Adrenal gland (tissue), 12 donors: ENCODE data around the gene CERT1. TPM values are rescaled to one million over a fixed set of nuclear protein-coding genes. Genes with fewer than 3 reads are reported as not detected.

Source experiments
- DNase-seq, 7 donors: peaks; one replicate each; pipeline ENCODE4 v3.0.0-alpha.2; 2019 to 2020
- H3K27ac ChIP-seq, 5 donors: fragments of 200-600 bp; sonication (generic) in 4 of 5; 1 replicate in 3 of 5; 2 replicates in 2 of 5; pipeline versions ENCODE4 v1.5.1 to v1.8.0; 2016 to 2020; ENCODE audit warnings: mild to moderate bottlenecking in 1 of 5
- H3K27me3 ChIP-seq: fragments of 200-600 bp; 2 replicates; pipeline ENCODE4 v1.8.0; 2021
- H3K36me3 ChIP-seq, 2 donors: fragments of 200-600 bp; replicated peaks in 1 of 2; 1 replicate in 1 of 2; 2 replicates in 1 of 2; pipeline versions ENCODE4 v1.5.1 to v1.8.0; 2018 to 2022
- H3K4me1 ChIP-seq, 2 donors: fragments of 200-600 bp; replicated peaks in 1 of 2; 1 replicate in 1 of 2; 2 replicates in 1 of 2; pipeline versions ENCODE4 v1.5.1 to v1.8.0; 2018 to 2021
- H3K4me3 ChIP-seq, 4 donors: fragments of 200-600 bp; sonication (generic) in 3 of 4; one replicate each; pipeline ENCODE4 v1.5.1; 2016 to 2018
- H3K9me3 ChIP-seq, 3 donors: fragments of 200-600 bp; sonication (generic) in 1 of 3; replicated peaks in 1 of 3; 1 replicate in 2 of 3; 2 replicates in 1 of 3; pipeline versions ENCODE4 v1.5.1 to v1.8.0; 2016 to 2021
- CTCF ChIP-seq, 6 experiments: fragments of 450-650 bp in 4 of 6; fragments of 200-600 bp in 2 of 6; sonication (generic) in 1 of 6; IDR thresholded peaks; 1 replicate in 5 of 6; 2 replicates in 1 of 6; pipeline versions ENCODE4 v1.5.1 to v1.8.0; 2016 to 2021; ENCODE audit warnings: antibody characterized with exemption in 6 of 6, mild to moderate bottlenecking in 2 of 6, moderate library complexity in 1 of 6
- POLR2A ChIP-seq, 2 donors: fragments of 450-650 bp; IDR thresholded peaks; one replicate each; pipeline ENCODE4 v1.6.1; 2017; ENCODE audit warnings: antibody characterized with exemption in 2 of 2, mild to moderate bottlenecking in 2 of 2, moderate library complexity in 1 of 2
- WGBS, 4 donors: extraction: QIAGEN DNeasy Blood & Tissue Kit in 2 of 4; methylation state at CpG; one replicate each; pipeline versions ENCODE4 v1.1.5 to v1.1.7; 2013 to 2017; 5-methylcytosine and 5-hydroxymethylcytosine counted together
- intact Hi-C, 2 donors: fragments of 100-400 bp; cut with DNase I; formaldehyde crosslinking; loops; one replicate each; pipeline versions ENCODE4 v1.14.1 to v1.15.0; 2022 to 2023
- polyA plus RNA-seq, 3 donors: library from polyadenylated mRNA; stranded (reverse); fragments of 200-250 nt in 2 of 3; fragments of 350-450 nt in 1 of 3; fragmentation: Illumina TruSeq in 1 of 3; extraction: RNeasy Lipid Tissue Mini Kit (QIAGEN cat#74804) in 1 of 3; gene quantifications; one replicate each; pipeline ENCODE4 v1.2.3, GENCODE V29; 2013 to 2014
- total RNA-seq, 9 donors: library from RNA; depleted of rRNA in 4 of 9; stranded (reverse); fragments of >200 nt in 4 of 9; fragments of 120-200 nt in 1 of 9; fragmentation: NEBNext Ultra II Directional in 1 of 9; extraction: Animal tissue kit (Norgen Biotek cat#: 25700) in 1 of 9; gene quantifications; one replicate each; pipeline versions ENCODE4 v1.1.0 to v1.2.4, GENCODE V29; 2013 to 2023
- donor health status: healthy with polysubstance abuse.
- donor health status: Bipolar disorder and iron deficiency.
- donor health status: DM: yes; HTN: yes; CAD: no.
- donor health status: DM: no; HTN: no; CAD: no.
- donor health status: DM: no; HTN: no; CAD: no.
- donor health status: DM: yes; HTN: yes; CAD: no.

CERT1 gene
- total and polyA plus RNA-seq, 12 donors: 5.7 to 67.6 (median 50.4) TPM

- H3K36me3 ChIP-seq: no peaks in the 10 kb centered on the region
- no peak for TF ChIP-seq CTCF (IDR thresholded peaks at IDR 0.05)
- TF ChIP-seq POLR2A (IDR thresholded peaks at IDR 0.05): no peak
- H3K9me3 ChIP-seq: no peaks in the 10 kb centered on the region
- no peak overlapping the region for H3K4me3 ChIP-seq
- H3K4me1 ChIP-seq: no peaks in the 10 kb centered on the region
- intact Hi-C loops: no loop called here
- no peak overlapping the region for H3K27ac ChIP-seq
- no peaks in the 10 kb centered on the region for H3K27me3 ChIP-seq
- WGBS, 4 donors: 91 to 98% (median 97%) methylated on average over 3 of the region's 3 CpGs
- no peak for DNase-seq
These were observed 28.9 kb downstream of the CERT1 start for GRCh38 chr5:75482482-75482881.

GRCh38 chr5:75481024-75481423, 30.4 kb downstream of the CERT1 start:
- DNase-seq: no peak
- Histone ChIP-seq H3K4me3 (no peak overlapping the region), H3K27me3 (no peaks in the 10 kb centered on the region), H3K4me1 (peaks cover 0 to 10% of the 10 kb centered on the region in 2 donors), H3K27ac (no peak overlapping the region), H3K36me3 (no peaks in the 10 kb centered on the region), H3K9me3 (no peaks in the 10 kb centered on the region)
- intact Hi-C loops: no loop called here
- TF ChIP-seq POLR2A (IDR thresholded peaks at IDR 0.05) (no peak), CTCF (IDR thresholded peaks at IDR 0.05) (no peak)
- 93 to 97% (median 95%) methylated on average over 4 of the region's 4 CpGs for WGBS, 4 donors

- Histone ChIP-seq H3K4me1 (peaks cover 0 to 10% of the 10 kb centered on the region in 2 donors), H3K9me3 (peaks cover 0 to 5% (median under 1%) of the 10 kb centered on the region in 3 donors), H3K27ac (no peak overlapping the region), H3K4me3 (no peak overlapping the region), H3K36me3 (no peaks in the 10 kb centered on the region), H3K27me3 (no peaks in the 10 kb centered on the region)
- intact Hi-C loops: no loop called here
- TF ChIP-seq POLR2A (IDR thresholded peaks at IDR 0.05) (no peak), CTCF (IDR thresholded peaks at IDR 0.05) (no peak)
- DNase-seq: no peak
- 85 to 90% (median 89%) methylated on average over 4 of the region's 4 CpGs for WGBS, 4 donors
These were observed 36.1 kb downstream of the CERT1 start for GRCh38 chr5:75475364-75475763.

GRCh38 chr5:75473463-75473862, 38.0 kb downstream of the CERT1 start:
- intact Hi-C loops: no loop called here
- peaks cover 0 to 10% of the 10 kb centered on the region in 2 donors for H3K4me1 ChIP-seq
- no peak overlapping the region for H3K27ac ChIP-seq
- peaks cover 0 to 20% (median 20%) of the 10 kb centered on the region in 3 donors for H3K9me3 ChIP-seq
- H3K36me3 ChIP-seq: no peaks in the 10 kb centered on the region
- no peak for DNase-seq
- no peak overlapping the region for H3K4me3 ChIP-seq
- WGBS, 4 donors: 90 to 94% (median 93%) methylated on average over 2 of the region's 2 CpGs
- TF ChIP-seq POLR2A (IDR thresholded peaks at IDR 0.05) (no peak), CTCF (IDR thresholded peaks at IDR 0.05) (no peak)
- H3K27me3 ChIP-seq: no peaks in the 10 kb centered on the region
